Fibroblast of skin of abdomen (primary cell): ENCODE data around the gene RNF14.

ENCODE experiments used
- DNase-seq: peaks from one replicate; pipeline ENCODE4 v3.0.0-alpha.2; 2013

RNF14 gene

GRCh38 chr5:141948812-141949211 lies 20.1 kb upstream of the RNF14 start:
- no peak for DNase-seq

GRCh38 chr5:141949511-141949910 lies 19.4 kb upstream of the RNF14 start:
- DNase-seq: no peak

- DNase-seq: no peak
Observed at GRCh38 chr5:141950207-141951005, 18.5 kb upstream of the RNF14 start.

GRCh38 chr5:141951332-141951781 lies 17.5 kb upstream of the RNF14 start:
- DNase-seq: no peak

- DNase-seq: no peak
Observed at GRCh38 chr5:141952020-141952419, 16.9 kb upstream of the RNF14 start.

- DNase-seq: no peak
Observed at GRCh38 chr5:141954194-141954593, 14.7 kb upstream of the RNF14 start.

GRCh38 chr5:141957367-141957996 lies 11.4 kb upstream of the RNF14 start:
- no peak for DNase-seq

- no peak for DNase-seq
Observed at GRCh38 chr5:141958113-141958512, 10.8 kb upstream of the RNF14 start, which contains the start of gene PCDH12. Gene PCDH12 (minus strand): TSS chr5:141958202. CDS start chr5:141957851, 351 bp downstream.

- no peak for DNase-seq
Observed at GRCh38 chr5:141958546-141959172, 10.2 kb upstream of the RNF14 start.

- DNase-seq: no peak
Observed at GRCh38 chr5:141960018-141960417, 8.9 kb upstream of the RNF14 start.

- peak; percentile 80 for DNase-seq
Observed at GRCh38 chr5:141960449-141961323, 8.2 kb upstream of the RNF14 start.

- DNase-seq: no peak
Observed at GRCh38 chr5:141961466-141961865, 7.4 kb upstream of the RNF14 start.

- no peak for DNase-seq
Observed at GRCh38 chr5:141963701-141964100, 5.2 kb upstream of the RNF14 start.

GRCh38 chr5:141965071-141965470 lies 3.8 kb upstream of the RNF14 start:
- DNase-seq: no peak

- DNase-seq: no peak
Observed at GRCh38 chr5:141966275-141966962, 2.5 kb upstream of the RNF14 start.

GRCh38 chr5:141966963-141967333 lies 2.0 kb upstream of the RNF14 start:
- DNase-seq: no peak

GRCh38 chr5:141969783-141970771 lies 1.2 kb downstream of the RNF14 start:
- DNase-seq: no peak

GRCh38 chr5:141973871-141974595 lies 5.1 kb downstream of the RNF14 start:
- peak; percentile 47 for DNase-seq

- no peak for DNase-seq
Observed at GRCh38 chr5:141976176-141976575, 7.3 kb downstream of the RNF14 start.

- no peak for DNase-seq
Observed at GRCh38 chr5:141978389-141978788, 9.5 kb downstream of the RNF14 start.
